ENCODE measurements around the gene FOXJ3.
A peak's percentile ranks its signal among the peaks of the same experiment; 100 is the strongest.

Gene FOXJ3

GRCh38 chr1:42298520-42298919, 36.5 kb downstream of the FOXJ3 start:
- Mint-ChIP-seq H3K4me1 (no peaks in the 10 kb centered on the region), H3K27me3 (ENCODE audit: low read depth) (no peaks in the 10 kb centered on the region), H3K36me3 (ENCODE audit: low read depth) (peaks cover 92% of the 10 kb centered on the region), H3K27ac (no peak overlapping the region), H3K9me3 (peaks cover 62% of the 10 kb centered on the region), H3K4me3 (no peak overlapping the region)
- TF ChIP-seq CTCF (IDR thresholded peaks at IDR 0.05; ENCODE audit: unreplicated experiment in 3 of 3): no peak

GRCh38 chr1:42295816-42296215, 39.2 kb downstream of the FOXJ3 start:
- H3K9me3 Mint-ChIP-seq: peaks cover 40% of the 10 kb centered on the region
- H3K36me3 Mint-ChIP-seq (ENCODE audit: low read depth): peaks cover 91% of the 10 kb centered on the region
- H3K4me1 Mint-ChIP-seq: no peaks in the 10 kb centered on the region
- no peak for TF ChIP-seq CTCF (IDR thresholded peaks at IDR 0.05; ENCODE audit: unreplicated experiment in 3 of 3)
- H3K27me3 Mint-ChIP-seq (ENCODE audit: low read depth): no peaks in the 10 kb centered on the region
- no peak overlapping the region for H3K27ac Mint-ChIP-seq
- H3K4me3 Mint-ChIP-seq: no peak overlapping the region

DNA sequence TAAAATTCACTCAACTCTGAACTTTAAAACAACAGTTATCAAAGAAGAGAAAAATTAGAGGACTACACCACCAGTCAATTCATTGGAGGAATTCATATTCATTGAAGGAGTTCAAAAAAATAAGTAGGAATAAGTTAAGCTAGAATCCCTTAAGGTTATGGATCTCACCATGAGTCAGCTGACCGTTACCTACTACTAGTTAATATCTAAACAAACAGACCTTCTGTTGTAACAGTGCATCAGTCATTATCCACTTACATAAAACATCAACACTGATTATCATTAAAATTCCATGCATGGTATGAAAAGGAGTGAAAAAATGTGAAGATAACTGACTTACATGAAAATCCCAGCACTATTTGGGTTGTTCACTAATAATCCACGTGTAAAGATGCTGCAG, 44.9 kb downstream of the FOXJ3 start:
- no peaks in the 10 kb centered on the region for H3K27me3 Mint-ChIP-seq (ENCODE audit: low read depth)
- H3K4me3 Mint-ChIP-seq: no peak overlapping the region
- no peak overlapping the region for H3K27ac Mint-ChIP-seq
- peaks cover 53% of the 10 kb centered on the region for H3K36me3 Mint-ChIP-seq (ENCODE audit: low read depth)
- no peak for TF ChIP-seq CTCF (IDR thresholded peaks at IDR 0.05; ENCODE audit: unreplicated experiment in 3 of 3)
- H3K9me3 Mint-ChIP-seq: no peaks in the 10 kb centered on the region
- H3K4me1 Mint-ChIP-seq: peaks cover 4% of the 10 kb centered on the region

DNA sequence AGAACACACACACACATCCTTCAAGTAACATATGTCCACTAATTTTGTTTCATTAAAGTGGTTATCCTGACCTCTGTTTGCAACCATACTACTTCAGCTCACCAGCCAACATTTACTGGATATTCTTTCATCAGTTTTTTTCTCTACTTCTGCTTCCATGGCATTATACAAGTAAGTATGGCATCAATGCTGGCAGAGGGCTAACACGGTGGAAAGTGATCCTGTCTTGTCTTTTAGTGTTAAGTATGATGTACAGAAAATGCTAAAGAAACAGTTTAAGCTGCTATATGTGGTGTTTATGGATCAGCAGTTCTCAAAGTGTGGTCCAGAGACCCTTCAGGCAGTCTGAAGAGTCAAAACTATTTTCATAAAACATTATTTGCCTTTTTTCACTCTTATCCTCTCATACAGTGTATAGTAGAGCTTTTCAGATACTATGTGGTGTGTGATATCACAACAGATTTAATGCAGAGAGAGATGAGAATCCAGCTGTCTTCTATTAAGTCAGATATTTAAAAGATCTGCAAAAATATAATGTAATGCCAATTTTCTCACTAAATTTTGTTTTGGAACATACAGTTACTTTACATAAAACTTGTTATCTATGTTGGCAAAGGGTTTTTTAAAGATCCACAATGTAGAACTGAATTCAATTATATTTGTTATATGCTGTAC, 46.6 kb downstream of the FOXJ3 start:
- H3K9me3 Mint-ChIP-seq: no peaks in the 10 kb centered on the region

GRCh38 chr1:42282867-42283583, 52.0 kb downstream of the FOXJ3 start:
- Mint-ChIP-seq H3K27ac (peak overlapping the region in 1 of 3 experiments; percentile 17), H3K36me3 (ENCODE audit: low read depth) (peaks cover 11% of the 10 kb centered on the region), H3K4me3 (no peak overlapping the region), H3K4me1 (peaks cover 45% of the 10 kb centered on the region), H3K9me3 (no peaks in the 10 kb centered on the region), H3K27me3 (ENCODE audit: low read depth) (no peaks in the 10 kb centered on the region)
- no peak for TF ChIP-seq CTCF (IDR thresholded peaks at IDR 0.05; ENCODE audit: unreplicated experiment in 3 of 3)

More for the DNA sequence above, 46.6 kb downstream of the FOXJ3 start:
- peaks cover 38% of the 10 kb centered on the region for H3K36me3 Mint-ChIP-seq (ENCODE audit: low read depth)
- no peak for TF ChIP-seq CTCF (IDR thresholded peaks at IDR 0.05; ENCODE audit: unreplicated experiment in 3 of 3)
- H3K27ac Mint-ChIP-seq: no peak overlapping the region
- no peaks in the 10 kb centered on the region for H3K27me3 Mint-ChIP-seq (ENCODE audit: low read depth)
- H3K4me1 Mint-ChIP-seq: peaks cover 13% of the 10 kb centered on the region
- no peak overlapping the region for H3K4me3 Mint-ChIP-seq

All from nephron (organoid).